ENCODE results near the gene OLFM1.

The OLFM1 gene

DNA sequence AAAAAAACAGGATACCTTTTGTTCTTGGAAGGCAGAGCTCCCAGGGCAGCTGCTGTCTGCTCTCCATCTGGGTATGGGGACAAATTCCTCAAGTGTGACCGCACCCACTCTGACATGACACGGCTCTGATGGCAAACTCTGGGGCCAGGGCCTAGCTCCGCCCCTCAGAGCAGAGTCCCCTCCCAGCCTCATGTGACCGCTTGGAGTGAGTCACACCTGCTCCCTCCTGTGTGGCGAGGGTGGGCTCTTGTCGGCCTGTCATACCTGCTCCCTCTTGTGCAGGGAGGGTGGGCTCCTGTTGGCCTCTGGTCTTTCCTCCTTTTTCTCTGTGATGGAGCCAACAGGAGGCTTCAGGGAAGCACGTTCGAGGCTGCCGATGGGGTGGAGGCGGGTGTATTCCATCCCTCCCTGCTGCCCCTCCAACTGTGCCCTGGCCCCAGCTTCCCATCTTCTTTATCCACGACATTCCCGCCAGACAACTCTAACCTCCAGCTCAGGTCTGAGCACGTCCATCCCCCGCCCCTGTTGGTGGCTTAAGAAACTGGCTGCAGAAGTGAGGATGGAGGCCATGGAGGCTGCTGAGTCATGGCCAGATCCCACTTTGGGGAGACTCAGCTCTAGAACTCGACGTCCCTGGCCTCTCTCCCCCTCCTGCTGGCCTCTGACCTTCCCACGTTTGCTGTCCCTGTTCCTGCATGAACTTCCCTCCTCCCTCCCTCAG, 65.3 kb downstream of the OLFM1 start:
- peak; percentile 71 for DNase-seq (ENCODE audit: low read depth, low spot score)
- no peak overlapping the region for H3K4me3 ChIP-seq (ENCODE audit: insufficient read length, low read depth)
- H3K36me3 ChIP-seq (ENCODE audit: insufficient read depth, insufficient read length, low read length) = no peaks in the 10 kb centered on the region
- H3K27me3 ChIP-seq (ENCODE audit: insufficient read depth, insufficient read length) = peaks cover 28% of the 10 kb centered on the region
- peaks cover 17% of the 10 kb centered on the region for H3K4me1 ChIP-seq (ENCODE audit: insufficient read depth, insufficient read length)
- TF ChIP-seq YY1 (IDR thresholded peaks at IDR 0.05; ENCODE audit: insufficient read depth, insufficient read length) (no peak), ZNF274 (IDR thresholded peaks at IDR 0.05; ENCODE audit: low read depth, low read length) (no peak), SUZ12 (IDR thresholded peaks at IDR 0.05; ENCODE audit: extremely low read depth, insufficient read depth, insufficient read length) (no peak)
- H3K9me3 ChIP-seq (ENCODE audit: insufficient read depth, low read length) = peaks cover 23% of the 10 kb centered on the region; the same call in 1 of the 2 replicates
- H3K9ac ChIP-seq (ENCODE audit: insufficient read length, low read depth) = peak overlapping the region; percentile 4

GRCh38 chr9:135154050-135154615, 66.7 kb downstream of the OLFM1 start:
- no peak for DNase-seq (ENCODE audit: low read depth, low spot score)
- H3K9ac ChIP-seq (ENCODE audit: insufficient read length, low read depth) = no peak overlapping the region
- TF ChIP-seq YY1 (IDR thresholded peaks at IDR 0.05; ENCODE audit: insufficient read depth, insufficient read length) = no peak
- no peak for TF ChIP-seq SUZ12 (IDR thresholded peaks at IDR 0.05; ENCODE audit: extremely low read depth, insufficient read depth, insufficient read length)
- no peak for TF ChIP-seq ZNF274 (IDR thresholded peaks at IDR 0.05; ENCODE audit: low read depth, low read length)
- H3K9me3 ChIP-seq (ENCODE audit: insufficient read depth, low read length) = peaks cover 23% of the 10 kb centered on the region; the same call in 1 of the 2 replicates
- H3K36me3 ChIP-seq (ENCODE audit: insufficient read depth, insufficient read length, low read length) = no peaks in the 10 kb centered on the region
- H3K4me1 ChIP-seq (ENCODE audit: insufficient read depth, insufficient read length) = peaks cover 15% of the 10 kb centered on the region
- no peak overlapping the region for H3K4me3 ChIP-seq (ENCODE audit: insufficient read length, low read depth)
- H3K27me3 ChIP-seq (ENCODE audit: insufficient read depth, insufficient read length) = peaks cover 36% of the 10 kb centered on the region

GRCh38 chr9:135155396-135155795, 67.9 kb downstream of the OLFM1 start:
- H3K36me3 ChIP-seq (ENCODE audit: insufficient read depth, insufficient read length, low read length) = no peaks in the 10 kb centered on the region
- H3K27me3 ChIP-seq (ENCODE audit: insufficient read depth, insufficient read length) = peaks cover 40% of the 10 kb centered on the region
- H3K4me1 ChIP-seq (ENCODE audit: insufficient read depth, insufficient read length) = peaks cover 15% of the 10 kb centered on the region
- DNase-seq (ENCODE audit: low read depth, low spot score) = no peak
- peaks cover 12% of the 10 kb centered on the region; the same call in 1 of the 2 replicates for H3K9me3 ChIP-seq (ENCODE audit: insufficient read depth, low read length)
- TF ChIP-seq ZNF274 (IDR thresholded peaks at IDR 0.05; ENCODE audit: low read depth, low read length) (no peak), SUZ12 (IDR thresholded peaks at IDR 0.05; ENCODE audit: extremely low read depth, insufficient read depth, insufficient read length) (no peak), YY1 (IDR thresholded peaks at IDR 0.05; ENCODE audit: insufficient read depth, insufficient read length) (no peak)
- H3K4me3 ChIP-seq (ENCODE audit: insufficient read length, low read depth) = no peak overlapping the region
- H3K9ac ChIP-seq (ENCODE audit: insufficient read length, low read depth) = no peak overlapping the region

GRCh38 chr9:135156525-135157510, 69.3 kb downstream of the OLFM1 start:
- peak; percentile 88 for DNase-seq (ENCODE audit: low read depth, low spot score)

GRCh38 chr9:135157856-135158563, 70.5 kb downstream of the OLFM1 start:
- no peak for TF ChIP-seq ZNF274 (IDR thresholded peaks at IDR 0.05; ENCODE audit: low read depth, low read length)
- no peak for TF ChIP-seq SUZ12 (IDR thresholded peaks at IDR 0.05; ENCODE audit: extremely low read depth, insufficient read depth, insufficient read length)
- TF ChIP-seq YY1 (IDR thresholded peaks at IDR 0.05; ENCODE audit: insufficient read depth, insufficient read length) = no peak
- Histone ChIP-seq H3K9me3 (ENCODE audit: insufficient read depth, low read length) (no peaks in the 10 kb centered on the region), H3K4me1 (ENCODE audit: insufficient read depth, insufficient read length) (peaks cover 8% of the 10 kb centered on the region), H3K27me3 (ENCODE audit: insufficient read depth, insufficient read length) (peaks cover 39% of the 10 kb centered on the region), H3K36me3 (ENCODE audit: insufficient read depth, insufficient read length, low read length) (no peaks in the 10 kb centered on the region), H3K4me3 (ENCODE audit: insufficient read length, low read depth) (no peak overlapping the region), H3K9ac (ENCODE audit: insufficient read length, low read depth) (no peak overlapping the region)
- DNase-seq (ENCODE audit: low read depth, low spot score) = no peak

More at GRCh38 chr9:135156525-135157510, 69.3 kb downstream of the OLFM1 start:
- TF ChIP-seq YY1 (IDR thresholded peaks at IDR 0.05; ENCODE audit: insufficient read depth, insufficient read length) = no peak
- TF ChIP-seq ZNF274 (IDR thresholded peaks at IDR 0.05; ENCODE audit: low read depth, low read length) = no peak
- TF ChIP-seq SUZ12 (IDR thresholded peaks at IDR 0.05; ENCODE audit: extremely low read depth, insufficient read depth, insufficient read length) = no peak
- H3K4me3 ChIP-seq (ENCODE audit: insufficient read length, low read depth) = no peak overlapping the region
- no peak overlapping the region for H3K9ac ChIP-seq (ENCODE audit: insufficient read length, low read depth)
- no peaks in the 10 kb centered on the region for H3K9me3 ChIP-seq (ENCODE audit: insufficient read depth, low read length)
- peaks cover 15% of the 10 kb centered on the region for H3K4me1 ChIP-seq (ENCODE audit: insufficient read depth, insufficient read length)
- H3K27me3 ChIP-seq (ENCODE audit: insufficient read depth, insufficient read length) = peaks cover 39% of the 10 kb centered on the region
- H3K36me3 ChIP-seq (ENCODE audit: insufficient read depth, insufficient read length, low read length) = no peaks in the 10 kb centered on the region

DNA sequence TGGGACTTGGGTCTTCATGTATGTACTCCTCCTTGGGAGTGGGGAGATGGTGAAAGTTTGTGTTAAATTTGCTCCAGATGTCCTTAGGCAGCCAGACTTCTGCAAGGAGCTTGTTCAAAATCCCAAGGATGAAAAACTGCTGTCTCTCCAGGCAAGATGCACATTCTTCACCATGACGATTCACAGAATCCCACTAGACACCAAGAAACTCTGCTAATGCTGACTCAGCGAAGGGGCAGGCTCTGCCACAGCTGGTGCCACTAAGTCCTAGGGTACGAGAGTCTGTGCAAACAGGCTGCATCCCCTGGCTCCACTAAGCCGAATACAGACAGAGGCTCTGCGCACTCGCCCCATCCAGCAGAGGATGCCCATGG, 71.1 kb downstream of the OLFM1 start:
- H3K9me3 ChIP-seq (ENCODE audit: insufficient read depth, low read length) = no peaks in the 10 kb centered on the region
- no peak overlapping the region for H3K9ac ChIP-seq (ENCODE audit: insufficient read length, low read depth)
- H3K4me3 ChIP-seq (ENCODE audit: insufficient read length, low read depth) = no peak overlapping the region
- peaks cover 35% of the 10 kb centered on the region for H3K27me3 ChIP-seq (ENCODE audit: insufficient read depth, insufficient read length)
- DNase-seq (ENCODE audit: low read depth, low spot score) = no peak
- H3K36me3 ChIP-seq (ENCODE audit: insufficient read depth, insufficient read length, low read length) = no peaks in the 10 kb centered on the region
- TF ChIP-seq SUZ12 (IDR thresholded peaks at IDR 0.05; ENCODE audit: extremely low read depth, insufficient read depth, insufficient read length) (no peak), YY1 (IDR thresholded peaks at IDR 0.05; ENCODE audit: insufficient read depth, insufficient read length) (no peak), ZNF274 (IDR thresholded peaks at IDR 0.05; ENCODE audit: low read depth, low read length) (no peak)
- H3K4me1 ChIP-seq (ENCODE audit: insufficient read depth, insufficient read length) = peaks cover 2% of the 10 kb centered on the region

All from NT2/D1 (cell line).